WTC11 (cell line): ENCODE data around the gene FAM50A. TPM values are rescaled to one million over a fixed set of nuclear protein-coding genes. Genes with fewer than 3 reads are reported as not detected.

Source experiments
- ATAC-seq: fragments of 200-7000 bp; cut with Tn5 transposase; 2 replicates; pipeline ENCODE4 v1.10.0; 2021; ENCODE audit warnings: mild to moderate bottlenecking, moderate library complexity
- CTCF ChIA-PET: fragments of 300-600 bp; sonication (Branson Sonifier 250); formaldehyde crosslinking; loops from one replicate; lab custom pipeline; 2021; ENCODE audit warnings: antibody characterized with exemption; lab: Charles Lee
- POLR2A ChIA-PET: fragments of 350-600 bp; sonication (Branson Sonifier 250); formaldehyde crosslinking; loops from one replicate; lab custom pipeline; 2021; ENCODE audit warnings: antibody characterized with exemption; lab: Charles Lee
- DNase-seq: peaks from one replicate; pipeline ENCODE4 v3.0.0; 2021; ENCODE audit warnings: low spot score
- H3K27ac Mint-ChIP-seq: 2 replicates; pipeline ENCODE4 v1.8.0; 2021; ENCODE audit warnings: mixed read lengths
- H3K27me3 Mint-ChIP-seq: 2 replicates; pipeline ENCODE4 v1.8.0; 2021; ENCODE audit warnings: low read depth, mild to moderate bottlenecking, moderate library complexity, mixed read lengths
- H3K36me3 Mint-ChIP-seq: 2 replicates; pipeline ENCODE4 v1.8.0; 2021; ENCODE audit warnings: mixed read lengths
- H3K4me1 Mint-ChIP-seq: 2 replicates; pipeline ENCODE4 v1.8.0; 2022; ENCODE audit warnings: mixed read lengths
- H3K4me3 Mint-ChIP-seq: 2 replicates; pipeline ENCODE4 v1.8.0; 2021; ENCODE audit warnings: mild to moderate bottlenecking, moderate library complexity, mixed read lengths
- H3K9me3 Mint-ChIP-seq: 2 replicates; pipeline ENCODE4 v1.8.0; 2021; ENCODE audit warnings: mixed read lengths
- ATF1 ChIP-seq: sonication (generic); formaldehyde crosslinking; IDR thresholded peaks from 2 replicates; pipeline ENCODE4 v1.8.1; 2023; ENCODE audit warnings: mild to moderate bottlenecking, moderate library complexity, missing genetic modification reagents
- ATF3 ChIP-seq: sonication (generic); formaldehyde crosslinking; conservative IDR thresholded peaks from 2 replicates; pipeline ENCODE4 v1.8.1; 2022; ENCODE audit warnings: mild to moderate bottlenecking, missing genetic modification reagents
- ATF6 ChIP-seq: sonication (generic); formaldehyde crosslinking; IDR thresholded peaks from 2 replicates; pipeline ENCODE4 v1.8.1; 2023; ENCODE audit warnings: mild to moderate bottlenecking, missing genetic modification reagents
- E2F1 ChIP-seq: sonication (generic); formaldehyde crosslinking; IDR thresholded peaks from 2 replicates; pipeline ENCODE4 v1.8.0; 2022; ENCODE audit warnings: mild to moderate bottlenecking, missing genetic modification reagents
- ESRRA ChIP-seq: sonication (generic); formaldehyde crosslinking; IDR thresholded peaks from 2 replicates; pipeline ENCODE4 v1.8.1; 2022; ENCODE audit warnings: mild to moderate bottlenecking, missing genetic modification reagents, borderline replicate concordance
- GABPB1 ChIP-seq: sonication (generic); formaldehyde crosslinking; IDR thresholded peaks from 2 replicates; pipeline ENCODE4 v1.8.1; 2023; ENCODE audit warnings: mild to moderate bottlenecking, missing genetic modification reagents
- JUN ChIP-seq: sonication (generic); formaldehyde crosslinking; IDR thresholded peaks from 2 replicates; pipeline ENCODE4 v1.8.0; 2023; ENCODE audit warnings: mild to moderate bottlenecking, missing genetic modification reagents
- MLX ChIP-seq: sonication (generic); formaldehyde crosslinking; IDR thresholded peaks from 2 replicates; pipeline ENCODE4 v1.8.1; 2023; ENCODE audit warnings: mild to moderate bottlenecking, missing genetic modification reagents, moderate library complexity
- NFATC4 ChIP-seq: fragments of 250-450 bp; sonication (Bioruptor Pico); IDR thresholded peaks from 2 replicates; pipeline ENCODE4 v1.9.0; 2021; ENCODE audit warnings: mild to moderate bottlenecking
- NFE2L1 ChIP-seq: sonication (generic); formaldehyde crosslinking; IDR thresholded peaks from 2 replicates; pipeline ENCODE4 v1.8.1; 2023; ENCODE audit warnings: missing genetic modification reagents
- PRDM15 ChIP-seq: sonication (generic); formaldehyde crosslinking; IDR thresholded peaks from 2 replicates; pipeline ENCODE4 v1.8.0; 2022; ENCODE audit warnings: missing genetic modification reagents
- PRRX2 ChIP-seq: fragments of 250-450 bp; sonication (Bioruptor Pico); IDR thresholded peaks from 2 replicates; pipeline ENCODE4 v1.8.0; 2021; ENCODE audit warnings: mild to moderate bottlenecking
- SP1 ChIP-seq: sonication (generic); formaldehyde crosslinking; conservative IDR thresholded peaks from 2 replicates; pipeline ENCODE4 v1.8.1; 2022; ENCODE audit warnings: missing genetic modification reagents
- STAT6 ChIP-seq: sonication (generic); formaldehyde crosslinking; conservative IDR thresholded peaks from 2 replicates; pipeline ENCODE4 v1.8.1; 2023; ENCODE audit warnings: mild to moderate bottlenecking, low read depth, missing genetic modification reagents, moderate library complexity
- TEAD4 ChIP-seq: sonication (generic); formaldehyde crosslinking; IDR thresholded peaks from 2 replicates; pipeline ENCODE4 v1.8.0; 2022; ENCODE audit warnings: mild to moderate bottlenecking, missing genetic modification reagents
- ZMAT4 ChIP-seq: fragments of 250-450 bp; sonication (Bioruptor Pico); IDR thresholded peaks from 2 replicates; pipeline ENCODE4 v1.9.0; 2021; ENCODE audit warnings: mild to moderate bottlenecking
- ZNF219 ChIP-seq: sonication (generic); formaldehyde crosslinking; IDR thresholded peaks from 2 replicates; pipeline ENCODE4 v1.8.0; 2023; ENCODE audit warnings: missing genetic modification reagents, mild to moderate bottlenecking, borderline replicate concordance
- ZNF263 ChIP-seq: sonication (generic); formaldehyde crosslinking; IDR thresholded peaks from 2 replicates; pipeline ENCODE4 v1.8.1; 2022; ENCODE audit warnings: low read depth, mild to moderate bottlenecking, moderate library complexity, missing genetic modification reagents
- ZNF416 ChIP-seq: fragments of 250-450 bp; sonication (Bioruptor Pico); IDR thresholded peaks from 2 replicates; pipeline ENCODE4 v1.9.0; 2021; ENCODE audit warnings: mild to moderate bottlenecking, inconsistent platforms
- total RNA-seq: library from RNA; stranded (reverse); gene quantifications from 3 replicates; pipeline ENCODE4 v1.2.3, GENCODE V29; 2021

FAM50A gene
- total RNA-seq, 1 experiment from 2014 or later = 50.2 TPM

- TF ChIP-seq ZNF416 (no peak), SP1 (no peak), STAT6 (CRISPR knock-in tag) (no peak), NFATC4 (CRISPR knock-in tag) (no peak), PRRX2 (CRISPR knock-in tag) (no peak), ATF1 (CRISPR knock-in tag) (no peak), JUN (CRISPR knock-in tag) (no peak), TEAD4 (CRISPR knock-in tag) (no peak), ESRRA (CRISPR knock-in tag) (no peak), ZNF219 (CRISPR knock-in tag) (no peak), E2F1 (CRISPR knock-in tag) (no peak), PRDM15 (CRISPR knock-in tag) (no peak)
- ChIA-PET CTCF (interaction anchor here (0.6 kb wide), 1 partner anchor 110 kb away, joined by 4 read pairs; no protein-coding TSS in a partner anchor), POLR2A (no interaction called here)
- Mint-ChIP-seq H3K9me3 (no peaks in the 10 kb centered on the region), H3K4me3 (no peak overlapping the region), H3K4me1 (peaks cover 3% of the 10 kb centered on the region; the same call in 1 of the 2 replicates), H3K27me3 (no peaks in the 10 kb centered on the region), H3K27ac (no peak overlapping the region; the same call in 1 of the 2 replicates), H3K36me3 (no peaks in the 10 kb centered on the region; the same call in 1 of the 2 replicates)
- no peak for ATAC-seq
- DNase-seq = no peak
Measured at GRCh38 chrX:154483325-154483724, 39.4 kb downstream of the FAM50A start.

- no peak for DNase-seq
- no peak for ATAC-seq
- ChIA-PET CTCF (no interaction called here), POLR2A (no interaction called here)
- no peaks in the 10 kb centered on the region; the same call in 1 of the 2 replicates for H3K36me3 Mint-ChIP-seq
- H3K4me3 Mint-ChIP-seq = no peak overlapping the region
- no peak overlapping the region for H3K27ac Mint-ChIP-seq
- H3K4me1 Mint-ChIP-seq = peaks cover under 1% of the 10 kb centered on the region
- no peaks in the 10 kb centered on the region for H3K9me3 Mint-ChIP-seq
- no peaks in the 10 kb centered on the region for H3K27me3 Mint-ChIP-seq
- no peak for TF ChIP-seq NFATC4 (CRISPR knock-in tag)
- no peak for TF ChIP-seq ESRRA (CRISPR knock-in tag)
- no peak for TF ChIP-seq ATF6 (CRISPR knock-in tag)
- no peak for TF ChIP-seq PRDM15 (CRISPR knock-in tag)
- TF ChIP-seq NFE2L1 = no peak
- TF ChIP-seq ZMAT4 (CRISPR knock-in tag) = no peak
- no peak for TF ChIP-seq ZNF263 (CRISPR knock-in tag)
- TF ChIP-seq GABPB1 (CRISPR knock-in tag) = no peak
- no peak for TF ChIP-seq ATF3 (CRISPR knock-in tag)
- TF ChIP-seq MLX (CRISPR knock-in tag) = no peak
Measured at GRCh38 chrX:154484255-154485149, 40.6 kb downstream of the FAM50A start.
